ENCODE measurements around the gene HAX1. TPM values are rescaled to one million over a fixed set of nuclear protein-coding genes. Genes with fewer than 3 reads are reported as not detected.

Gene HAX1
- total and polyA plus RNA-seq, 7 experiments from 2014 or later = 71.9 to 201 (median 108) TPM

- Histone ChIP-seq H3K4me3 (ENCODE audit: low read length) (no peak overlapping the region), H3K27ac (ENCODE audit: low read depth, low read length) (no peak overlapping the region), H3K27me3 (ENCODE audit: control insufficient read depth in 2 of 2, insufficient read depth in 2 of 2, low read length in 2 of 2) (no peaks in the 10 kb centered on the region), H3K36me3 (ENCODE audit: control insufficient read depth in 2 of 3, insufficient read depth in 3 of 3, low read length in 3 of 3) (peaks cover 26 to 84% (median 33%) of the 10 kb centered on the region in 3 experiments), H3K9me3 (ENCODE audit: control insufficient read depth in 2 of 3, low read length in 3 of 3) (no peaks in the 10 kb centered on the region), H3K4me1 (ENCODE audit: control insufficient read depth in 2 of 2, insufficient read depth in 2 of 2, low read length in 2 of 2) (peaks cover 0 to 5% of the 10 kb centered on the region in 2 donors)
- CTCF ChIA-PET = no interaction called here
- POLR2A ChIA-PET = no interaction called here
- no peaks in the 10 kb centered on the region for H3K9me3 Mint-ChIP-seq
- DNase-seq (no peak), ATAC-seq (no peak)
- H3K4me1 Mint-ChIP-seq = peaks cover 13 to 53% (median 36%) of the 10 kb centered on the region in 7 donors
- peak overlapping the region in 3 of 9 donors; percentile 10 to 68 (median 41) for H3K27ac Mint-ChIP-seq
- no peaks in the 10 kb centered on the region for H3K27me3 Mint-ChIP-seq
- intact Hi-C loops (cut with micrococcal nuclease) = no loop called here
- no peak overlapping the region for H3K4me3 Mint-ChIP-seq
- H3K36me3 Mint-ChIP-seq = peaks cover 4 to 63% (median 43%) of the 10 kb centered on the region in 5 donors
These were observed 35.6 kb upstream of the HAX1 start for GRCh38 chr1:154236855-154237254.

GRCh38 chr1:154237435-154237834, 35.0 kb upstream of the HAX1 start:
- ATAC-seq (no peak), DNase-seq (no peak)
- ChIA-PET CTCF (no interaction called here), POLR2A (interaction anchor here (0.9 kb wide), 1 partner anchor 15 kb away, joined by 3 read pairs; no protein-coding TSS in a partner anchor)
- Mint-ChIP-seq H3K27ac (peak overlapping the region in 4 of 9 donors; percentile 1 to 62 (median 20)), H3K9me3 (no peaks in the 10 kb centered on the region), H3K4me1 (peaks cover 13 to 59% (median 41%) of the 10 kb centered on the region in 7 donors), H3K27me3 (no peaks in the 10 kb centered on the region), H3K4me3 (no peak overlapping the region), H3K36me3 (peaks cover 4 to 68% (median 46%) of the 10 kb centered on the region in 5 donors)
- H3K36me3 ChIP-seq (ENCODE audit: control insufficient read depth in 2 of 3, insufficient read depth in 3 of 3, low read length in 3 of 3) = peaks cover 28 to 85% (median 29%) of the 10 kb centered on the region in 3 experiments
- intact Hi-C loops (cut with micrococcal nuclease) = no loop called here
- H3K9me3 ChIP-seq (ENCODE audit: control insufficient read depth in 2 of 3, low read length in 3 of 3) = no peaks in the 10 kb centered on the region
- H3K4me1 ChIP-seq (ENCODE audit: control insufficient read depth in 2 of 2, insufficient read depth in 2 of 2, low read length in 2 of 2) = peaks cover 0 to 9% of the 10 kb centered on the region in 2 donors
- H3K27ac ChIP-seq (ENCODE audit: low read depth, low read length) = no peak overlapping the region
- H3K27me3 ChIP-seq (ENCODE audit: control insufficient read depth in 2 of 2, insufficient read depth in 2 of 2, low read length in 2 of 2) = no peaks in the 10 kb centered on the region
- no peak overlapping the region for H3K4me3 ChIP-seq (ENCODE audit: low read length)

GRCh38 chr1:154237880-154238506, 34.4 kb upstream of the HAX1 start:
- Mint-ChIP-seq H3K27ac (peak overlapping the region in 7 of 9 donors; percentile 1 to 65 (median 17)), H3K4me1 (peaks cover 13 to 64% (median 41%) of the 10 kb centered on the region in 7 donors), H3K9me3 (no peaks in the 10 kb centered on the region), H3K4me3 (no peak overlapping the region), H3K36me3 (peaks cover 5 to 73% (median 52%) of the 10 kb centered on the region in 5 donors), H3K27me3 (no peaks in the 10 kb centered on the region)
- Histone ChIP-seq H3K9me3 (ENCODE audit: control insufficient read depth in 2 of 3, low read length in 3 of 3) (no peaks in the 10 kb centered on the region), H3K4me3 (ENCODE audit: low read length) (no peak overlapping the region), H3K4me1 (ENCODE audit: control insufficient read depth in 2 of 2, insufficient read depth in 2 of 2, low read length in 2 of 2) (peaks cover 0 to 9% of the 10 kb centered on the region in 2 donors), H3K27me3 (ENCODE audit: control insufficient read depth in 2 of 2, insufficient read depth in 2 of 2, low read length in 2 of 2) (no peaks in the 10 kb centered on the region), H3K27ac (ENCODE audit: low read depth, low read length) (no peak overlapping the region), H3K36me3 (ENCODE audit: control insufficient read depth in 2 of 3, insufficient read depth in 3 of 3, low read length in 3 of 3) (peaks cover 32 to 85% (median 33%) of the 10 kb centered on the region in 3 experiments)
- CTCF ChIA-PET = no interaction called here
- intact Hi-C loops (cut with micrococcal nuclease) = loop anchor here in 1 of 2 donors (2.0 kb wide), 1 partner anchor 17 kb away; the partner anchor contains the start of gene UBAP2L
- DNase-seq = no peak
- POLR2A ChIA-PET = interaction anchor here (0.9 kb wide), 1 partner anchor 15 kb away, joined by 3 read pairs; no protein-coding TSS in a partner anchor
- ATAC-seq = no peak

GRCh38 chr1:154239491-154239890, 32.9 kb upstream of the HAX1 start:
- ChIA-PET CTCF (interaction anchor here (1.1 kb wide), 1 partner anchor 14 kb away, joined by 3 read pairs; no protein-coding TSS in a partner anchor), POLR2A (interaction anchor here (0.8 kb wide), 1 partner anchor 95 kb away, joined by 3 read pairs; no protein-coding TSS in a partner anchor)
- Histone ChIP-seq H3K4me3 (ENCODE audit: low read length) (no peak overlapping the region), H3K27ac (ENCODE audit: low read depth, low read length) (no peak overlapping the region), H3K36me3 (ENCODE audit: control insufficient read depth in 2 of 3, insufficient read depth in 3 of 3, low read length in 3 of 3) (peaks cover 37 to 89% (median 41%) of the 10 kb centered on the region in 3 experiments), H3K27me3 (ENCODE audit: control insufficient read depth in 2 of 2, insufficient read depth in 2 of 2, low read length in 2 of 2) (no peaks in the 10 kb centered on the region), H3K9me3 (ENCODE audit: control insufficient read depth in 2 of 3, low read length in 3 of 3) (no peaks in the 10 kb centered on the region), H3K4me1 (ENCODE audit: control insufficient read depth in 2 of 2, insufficient read depth in 2 of 2, low read length in 2 of 2) (peaks cover 0 to 9% of the 10 kb centered on the region in 2 donors)
- Mint-ChIP-seq H3K4me1 (peaks cover 11 to 65% (median 41%) of the 10 kb centered on the region in 7 donors), H3K27me3 (no peaks in the 10 kb centered on the region), H3K27ac (peak overlapping the region in 8 of 9 donors; percentile 1 to 81 (median 29)), H3K9me3 (no peaks in the 10 kb centered on the region), H3K4me3 (peak overlapping the region in 1 of 10 donors; percentile 14), H3K36me3 (peaks cover 7 to 73% (median 56%) of the 10 kb centered on the region in 5 donors)
- intact Hi-C loops (cut with micrococcal nuclease) = loop anchor here in 1 of 2 donors (2.0 kb wide), 1 partner anchor 19 kb away; the partner anchor contains the start of gene UBAP2L
- DNase-seq = no peak
- ATAC-seq = no peak

GRCh38 chr1:154240294-154240833, 32.1 kb upstream of the HAX1 start:
- Mint-ChIP-seq H3K4me1 (peaks cover 11 to 58% (median 41%) of the 10 kb centered on the region in 7 donors), H3K9me3 (no peaks in the 10 kb centered on the region), H3K27me3 (no peaks in the 10 kb centered on the region), H3K4me3 (no peak overlapping the region), H3K27ac (peak overlapping the region in 8 of 9 donors; percentile 7 to 86 (median 25)), H3K36me3 (peaks cover 7 to 72% (median 49%) of the 10 kb centered on the region in 5 donors)
- no peaks in the 10 kb centered on the region for H3K9me3 ChIP-seq (ENCODE audit: control insufficient read depth in 2 of 3, low read length in 3 of 3)
- ChIA-PET CTCF (interaction anchor here (1.1 kb wide), 1 partner anchor 15 kb away, joined by 3 read pairs; no protein-coding TSS in a partner anchor), POLR2A (interaction anchor here (0.8 to 1.3 kb wide), 2 partner anchors 9 to 94 kb away, joined by 3 to 4 read pairs; no protein-coding TSS in a partner anchor)
- no peak overlapping the region for H3K4me3 ChIP-seq (ENCODE audit: low read length)
- H3K27ac ChIP-seq (ENCODE audit: low read depth, low read length) = peak overlapping the region; percentile 49
- H3K36me3 ChIP-seq (ENCODE audit: control insufficient read depth in 2 of 3, insufficient read depth in 3 of 3, low read length in 3 of 3) = peaks cover 32 to 89% (median 39%) of the 10 kb centered on the region in 3 experiments
- intact Hi-C loops (cut with micrococcal nuclease) = no loop called here
- ATAC-seq (no peak), DNase-seq (no peak)
- H3K4me1 ChIP-seq (ENCODE audit: control insufficient read depth in 2 of 2, insufficient read depth in 2 of 2, low read length in 2 of 2) = peaks cover 0 to 9% of the 10 kb centered on the region in 2 donors
- no peaks in the 10 kb centered on the region for H3K27me3 ChIP-seq (ENCODE audit: control insufficient read depth in 2 of 2, insufficient read depth in 2 of 2, low read length in 2 of 2)

- Histone ChIP-seq H3K4me1 (ENCODE audit: control insufficient read depth in 2 of 2, insufficient read depth in 2 of 2, low read length in 2 of 2) (peaks cover 0 to 9% of the 10 kb centered on the region in 2 donors), H3K4me3 (ENCODE audit: low read length) (no peak overlapping the region), H3K36me3 (ENCODE audit: control insufficient read depth in 2 of 3, insufficient read depth in 3 of 3, low read length in 3 of 3) (peaks cover 41 to 88% (median 41%) of the 10 kb centered on the region in 3 experiments), H3K9me3 (ENCODE audit: control insufficient read depth in 2 of 3, low read length in 3 of 3) (no peaks in the 10 kb centered on the region), H3K27me3 (ENCODE audit: control insufficient read depth in 2 of 2, insufficient read depth in 2 of 2, low read length in 2 of 2) (no peaks in the 10 kb centered on the region), H3K27ac (ENCODE audit: low read depth, low read length) (peak overlapping the region; percentile 19)
- no peaks in the 10 kb centered on the region for H3K27me3 Mint-ChIP-seq
- DNase-seq = peak in 2 of 9 donors; percentile 10 to 18
- H3K36me3 Mint-ChIP-seq = peaks cover 5 to 68% (median 43%) of the 10 kb centered on the region in 5 donors
- H3K9me3 Mint-ChIP-seq = no peaks in the 10 kb centered on the region
- ChIA-PET POLR2A (interaction anchor here (1.6 kb wide), 1 partner anchor 30 kb away, joined by 9 read pairs; no protein-coding TSS in a partner anchor), CTCF (no interaction called here)
- H3K27ac Mint-ChIP-seq = peak overlapping the region; percentile 4 to 85 (median 78)
- H3K4me3 Mint-ChIP-seq = no peak overlapping the region
- intact Hi-C loops (cut with micrococcal nuclease) = no loop called here
- no peak for ATAC-seq
- peaks cover 11 to 51% (median 41%) of the 10 kb centered on the region in 7 donors for H3K4me1 Mint-ChIP-seq
These were observed 30.6 kb upstream of the HAX1 start for GRCh38 chr1:154241703-154242351.

All from naive thymus-derived CD4-positive, alpha-beta T cell (primary cell).